ENCODE measurements around the gene MAL. TPM values are rescaled to one million over a fixed set of nuclear protein-coding genes. Genes with fewer than 3 reads are reported as not detected.
"Not testable (repeated sequence)": the region's sequence is repeated elsewhere in the genome, so short reads cannot be mapped to it uniquely, and the experiment has no call there.

The MAL gene
- total RNA-seq, 1 donor from 2014 or later: 272 TPM

DNA sequence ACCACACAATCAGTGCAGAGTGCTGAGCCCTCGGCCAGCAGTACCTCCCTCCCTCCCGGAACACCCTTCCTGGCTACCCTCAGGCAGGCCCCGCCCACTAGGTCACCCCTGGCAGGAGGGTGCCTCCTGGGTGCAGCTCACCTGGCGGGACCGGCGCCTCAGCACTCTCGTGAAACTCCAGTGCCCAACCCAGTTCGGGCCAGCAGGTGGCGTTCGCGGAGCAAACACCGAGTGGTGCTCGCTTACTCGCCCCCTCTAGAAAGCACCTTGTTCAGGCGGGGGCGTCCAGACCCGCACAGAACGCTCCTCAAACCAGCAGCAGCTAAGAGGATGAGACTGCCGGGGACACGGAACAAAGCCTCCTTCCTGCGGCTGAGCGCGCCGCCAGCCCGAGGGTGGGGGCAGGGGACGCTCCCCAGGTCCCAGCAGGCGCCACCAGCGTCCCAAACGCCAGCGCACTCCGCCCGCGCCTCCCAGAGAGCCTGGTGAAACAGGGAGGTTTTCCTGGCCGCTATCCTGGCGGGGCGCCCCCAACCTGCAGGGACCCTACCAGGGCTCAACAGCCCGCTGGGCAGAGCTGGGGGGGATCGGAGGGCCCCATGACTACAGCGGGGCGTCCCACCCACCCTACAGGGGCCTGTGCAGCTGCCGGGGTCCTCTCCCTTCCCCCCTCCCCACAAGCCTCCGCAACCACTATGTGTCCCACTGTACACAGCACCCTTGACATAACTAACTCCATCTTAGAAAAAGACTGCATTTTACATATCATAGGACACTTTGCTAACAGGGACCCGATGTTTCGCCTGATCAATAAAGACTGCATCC, 51.4 kb downstream of the MAL start:
- Mint-ChIP-seq H3K4me3 (peak overlapping the region; percentile 90), H3K27me3 (ENCODE audit: insufficient read depth) (no peaks in the 10 kb centered on the region), H3K36me3 (ENCODE audit: low read depth) (peaks cover 2% of the 10 kb centered on the region), H3K4me1 (ENCODE audit: low read depth) (peaks cover 77% of the 10 kb centered on the region), H3K27ac (peak overlapping the region; percentile 99), H3K9me3 (no peaks in the 10 kb centered on the region)
- peak; percentile 89 for DNase-seq (ENCODE audit: low spot score)
- intact Hi-C loops (cut with micrococcal nuclease): loop anchor here (1.0 to 10.0 kb wide), 4 partner anchors 38 to 130 kb away; partner anchors contain the start of genes ZNF2 and ZNF892

DNA sequence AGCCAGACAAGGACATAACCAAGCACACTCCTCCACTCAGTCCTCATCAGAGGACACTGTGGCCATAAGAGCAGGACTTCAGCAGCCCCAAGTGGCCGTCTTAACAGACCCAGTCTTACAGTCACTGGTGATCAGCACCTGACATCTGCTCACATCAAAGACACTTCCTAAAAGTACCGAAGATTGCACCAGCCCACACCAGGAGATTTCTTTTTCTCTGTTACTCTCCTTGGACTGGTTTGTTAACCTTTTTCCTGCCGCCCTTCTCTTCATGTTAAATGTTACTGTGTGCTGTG, 52.0 kb downstream of the MAL start:
- H3K36me3 Mint-ChIP-seq (ENCODE audit: low read depth): peaks cover 2% of the 10 kb centered on the region
- peak overlapping the region; percentile 99 for H3K27ac Mint-ChIP-seq
- no peaks in the 10 kb centered on the region for H3K27me3 Mint-ChIP-seq (ENCODE audit: insufficient read depth)
- no peak for DNase-seq (ENCODE audit: low spot score)
- H3K4me3 Mint-ChIP-seq: peak overlapping the region; percentile 90
- H3K4me1 Mint-ChIP-seq (ENCODE audit: low read depth): peaks cover 71% of the 10 kb centered on the region
- no peaks in the 10 kb centered on the region for H3K9me3 Mint-ChIP-seq
- intact Hi-C loops (cut with micrococcal nuclease): loop anchor here (1.0 to 10.0 kb wide), 3 partner anchors 37 to 130 kb away; partner anchors contain the start of genes ZNF2 and ZNF892

DNA sequence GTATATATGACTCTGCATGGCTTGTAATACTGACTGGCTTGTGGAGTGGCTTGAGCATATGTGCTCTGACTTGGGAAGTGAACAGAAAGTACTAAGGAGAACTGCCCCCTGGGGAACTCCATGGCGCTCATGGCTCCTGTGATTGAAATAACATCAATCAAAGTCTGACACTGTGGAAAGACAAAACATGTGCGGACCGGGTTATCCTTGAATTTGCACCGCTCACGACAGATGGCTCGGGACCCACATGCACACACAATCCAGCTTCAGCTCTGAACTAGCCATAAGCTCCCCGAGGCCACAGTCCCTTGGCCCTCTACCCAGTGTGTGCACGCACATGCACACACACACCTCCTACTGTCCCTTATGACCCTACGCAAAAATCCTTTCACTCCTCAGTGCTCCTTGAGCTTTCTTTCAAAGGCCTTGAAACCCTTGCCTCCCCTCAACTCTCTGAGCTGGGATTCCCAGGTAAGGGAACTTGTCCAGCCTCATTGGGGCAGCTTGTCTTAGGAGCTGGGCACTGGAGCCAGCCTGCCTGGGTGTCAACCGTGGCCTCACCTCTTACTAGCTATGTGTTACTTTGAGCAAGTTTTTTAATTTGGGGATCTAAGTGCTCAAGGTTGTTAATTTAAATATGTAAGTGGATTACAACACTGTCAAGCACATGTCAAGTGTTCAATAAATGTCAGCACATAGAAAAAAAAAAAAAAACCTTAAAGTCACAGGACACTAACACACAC, 52.5 kb downstream of the MAL start:
- intact Hi-C loops (cut with micrococcal nuclease): loop anchor here (1.0 to 10.0 kb wide), 3 partner anchors 37 to 129 kb away; partner anchors contain the start of genes ZNF2 and ZNF892
- Mint-ChIP-seq H3K27me3 (ENCODE audit: insufficient read depth) (no peaks in the 10 kb centered on the region), H3K36me3 (ENCODE audit: low read depth) (peaks cover 2% of the 10 kb centered on the region), H3K9me3 (no peaks in the 10 kb centered on the region), H3K27ac (peak overlapping the region; percentile 99), H3K4me1 (ENCODE audit: low read depth) (peaks cover 67% of the 10 kb centered on the region), H3K4me3 (peak overlapping the region; percentile 90)
- no peak for DNase-seq (ENCODE audit: low spot score)

DNA sequence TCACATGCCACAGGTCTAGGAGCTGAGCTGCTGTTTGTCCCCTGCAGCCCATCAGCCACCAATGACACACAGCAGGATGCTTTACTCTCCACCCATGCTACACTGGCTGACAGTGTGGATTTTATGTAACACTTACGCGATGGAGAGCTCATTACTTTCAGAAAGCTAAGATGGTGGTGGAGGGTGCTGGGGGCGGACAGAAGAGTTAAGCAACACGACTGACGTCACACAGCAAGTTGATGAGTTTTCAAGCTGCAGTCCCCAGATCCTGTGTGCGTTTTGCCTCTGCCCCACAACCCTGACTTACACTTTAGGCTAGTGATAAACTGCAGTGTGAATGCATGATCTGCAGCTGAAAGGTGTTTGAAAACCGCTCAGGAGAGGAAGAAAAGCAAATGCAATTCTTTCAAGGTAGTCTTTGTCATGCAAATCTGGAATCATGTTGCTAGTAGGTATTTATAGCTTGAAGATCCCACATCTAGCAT, 53.7 kb downstream of the MAL start:
- H3K4me1 Mint-ChIP-seq (ENCODE audit: low read depth): peaks cover 55% of the 10 kb centered on the region
- H3K36me3 Mint-ChIP-seq (ENCODE audit: low read depth): peaks cover 5% of the 10 kb centered on the region
- DNase-seq (ENCODE audit: low spot score): peak; percentile 44
- H3K4me3 Mint-ChIP-seq: peak overlapping the region; percentile 19
- intact Hi-C loops (cut with micrococcal nuclease): loop anchor here (10.0 kb wide), 1 partner anchor 86 kb away; the partner anchor contains the start of gene ZNF2
- H3K27me3 Mint-ChIP-seq (ENCODE audit: insufficient read depth): no peaks in the 10 kb centered on the region
- peak overlapping the region; percentile 70 for H3K27ac Mint-ChIP-seq
- H3K9me3 Mint-ChIP-seq: no peaks in the 10 kb centered on the region

DNA sequence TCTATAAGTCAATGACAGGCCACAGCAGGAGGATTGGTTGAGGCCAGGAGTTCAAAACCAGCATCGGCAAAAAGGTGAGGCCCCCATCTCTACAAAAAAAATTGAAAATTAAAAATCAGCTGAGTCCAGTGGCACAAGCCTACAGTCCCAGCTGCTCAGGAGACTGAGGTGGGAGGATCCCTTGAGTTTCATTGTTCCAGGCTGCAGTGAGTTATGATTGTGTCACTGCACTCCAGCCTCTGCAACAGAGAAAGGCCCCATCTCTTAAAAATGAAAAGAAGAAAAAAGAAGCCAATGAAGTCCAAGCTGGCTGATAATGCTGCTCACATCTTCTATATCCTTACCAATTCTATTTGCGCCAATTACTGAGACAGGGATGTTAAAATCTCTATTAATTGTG, 57.0 kb downstream of the MAL start:
- no peak overlapping the region for H3K4me3 Mint-ChIP-seq
- H3K27ac Mint-ChIP-seq: no peak overlapping the region
- H3K9me3 Mint-ChIP-seq: no peaks in the 10 kb centered on the region
- intact Hi-C loops (cut with micrococcal nuclease): no loop called here
- no peaks in the 10 kb centered on the region for H3K27me3 Mint-ChIP-seq (ENCODE audit: insufficient read depth)
- DNase-seq (ENCODE audit: low spot score): no peak
- peaks cover 20% of the 10 kb centered on the region for H3K36me3 Mint-ChIP-seq (ENCODE audit: low read depth)
- peaks cover 28% of the 10 kb centered on the region for H3K4me1 Mint-ChIP-seq (ENCODE audit: low read depth)

DNA sequence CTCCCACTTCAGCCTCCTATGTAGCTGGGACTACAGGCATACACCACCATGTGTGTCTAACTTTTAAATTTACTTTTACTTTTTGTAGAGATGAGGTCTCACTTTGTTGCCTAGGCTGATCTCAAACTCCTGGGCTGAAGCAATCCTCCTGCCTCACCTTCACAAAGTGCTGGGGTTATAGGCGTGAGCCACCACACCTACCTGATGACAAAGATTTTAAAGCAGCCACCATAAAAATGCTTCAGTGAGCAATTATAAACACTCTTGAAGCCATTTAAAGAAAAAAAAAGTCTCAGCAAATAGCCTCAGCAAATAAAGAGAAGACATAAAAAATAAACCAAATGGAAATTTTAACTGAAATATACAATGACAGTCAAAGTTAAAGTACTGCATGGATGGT, 60.5 kb downstream of the MAL start:
- Mint-ChIP-seq H3K4me3 (no peak overlapping the region), H3K9me3 (no peaks in the 10 kb centered on the region), H3K27me3 (ENCODE audit: insufficient read depth) (no peaks in the 10 kb centered on the region), H3K4me1 (ENCODE audit: low read depth) (no peaks in the 10 kb centered on the region), H3K36me3 (ENCODE audit: low read depth) (peaks cover 28% of the 10 kb centered on the region), H3K27ac (no peak overlapping the region)
- DNase-seq (ENCODE audit: low spot score): no peak
- intact Hi-C loops (cut with micrococcal nuclease): no loop called here

DNA sequence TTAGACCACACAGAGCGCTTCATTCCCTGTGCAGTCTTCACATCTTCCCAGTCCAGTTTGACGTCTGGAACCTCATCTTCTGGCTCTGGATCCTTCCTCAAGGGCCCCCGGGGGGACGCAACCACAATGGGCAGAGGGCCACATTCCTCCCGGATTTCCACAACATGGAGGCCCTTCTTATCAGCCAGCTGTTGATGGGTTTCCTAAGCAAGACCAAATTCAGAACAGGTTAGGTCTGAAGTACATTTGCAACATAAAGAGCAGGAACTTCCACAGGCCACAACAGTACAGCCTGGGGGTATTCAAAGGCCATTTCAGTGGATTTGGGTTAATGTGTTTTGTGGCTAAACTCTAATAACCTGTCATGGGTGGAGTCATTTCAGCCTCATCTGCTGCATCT, 61.9 kb downstream of the MAL start:
- Mint-ChIP-seq H3K36me3 (ENCODE audit: low read depth) (peaks cover 36% of the 10 kb centered on the region), H3K4me3 (no peak overlapping the region), H3K4me1 (ENCODE audit: low read depth) (no peaks in the 10 kb centered on the region), H3K27me3 (ENCODE audit: insufficient read depth) (no peaks in the 10 kb centered on the region), H3K27ac (no peak overlapping the region), H3K9me3 (no peaks in the 10 kb centered on the region)
- no peak for DNase-seq (ENCODE audit: low spot score)
- intact Hi-C loops (cut with micrococcal nuclease): no loop called here

DNA sequence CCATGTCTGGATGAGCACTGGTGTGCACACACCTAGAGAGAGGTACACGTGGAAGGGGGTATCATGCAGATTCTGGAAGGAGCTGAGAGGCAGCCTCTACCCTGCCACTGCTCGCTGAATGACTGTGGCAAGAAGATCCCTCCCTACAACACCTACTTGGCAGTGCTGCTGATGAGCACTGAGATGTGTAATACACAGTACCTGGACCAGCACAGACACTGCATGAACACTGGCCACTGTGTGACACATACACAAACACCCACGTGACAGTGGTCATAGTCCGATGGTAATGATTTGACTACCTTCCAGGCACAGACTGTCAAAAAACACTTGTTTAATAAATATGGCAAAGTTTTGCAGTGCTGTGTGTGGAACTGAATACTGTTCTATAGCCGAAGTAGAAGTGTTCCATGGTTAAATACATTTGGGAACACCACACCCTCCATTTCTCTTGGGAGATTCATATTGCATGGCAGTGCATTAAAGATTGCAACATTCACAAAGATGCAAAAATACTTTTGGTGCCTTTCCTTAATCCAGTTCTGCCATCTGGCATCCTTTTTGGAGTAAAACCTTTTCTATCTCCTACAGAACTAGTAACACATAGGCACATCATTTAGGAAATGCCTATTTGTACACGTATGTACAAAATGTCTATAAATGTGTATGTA, 66.5 kb downstream of the MAL start:
- intact Hi-C loops (cut with micrococcal nuclease): no loop called here
- H3K9me3 Mint-ChIP-seq: no peaks in the 10 kb centered on the region
- no peak overlapping the region for H3K4me3 Mint-ChIP-seq
- H3K36me3 Mint-ChIP-seq (ENCODE audit: low read depth): peaks cover 51% of the 10 kb centered on the region
- no peak overlapping the region for H3K27ac Mint-ChIP-seq
- no peaks in the 10 kb centered on the region for H3K27me3 Mint-ChIP-seq (ENCODE audit: insufficient read depth)
- no peak for DNase-seq (ENCODE audit: low spot score)
- peaks cover 7% of the 10 kb centered on the region for H3K4me1 Mint-ChIP-seq (ENCODE audit: low read depth)

DNA sequence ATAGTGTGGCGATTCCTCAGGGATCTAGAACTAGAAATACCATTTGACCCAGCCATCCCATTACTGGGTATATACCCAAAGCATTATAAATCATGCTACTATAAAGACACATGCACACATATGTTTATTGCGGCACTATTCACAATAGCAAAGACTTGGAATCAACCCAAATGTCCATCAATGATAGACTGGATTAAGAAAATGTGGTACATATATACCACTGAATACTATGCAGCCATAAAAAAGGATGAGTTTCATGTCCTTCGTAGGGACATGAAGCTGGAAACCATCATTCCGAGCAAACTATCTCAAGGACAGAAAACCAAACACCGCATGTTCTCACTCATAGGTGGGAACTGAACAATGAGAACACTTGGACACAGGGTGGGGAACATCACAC, 72.8 kb downstream of the MAL start:
- Mint-ChIP-seq H3K36me3 (ENCODE audit: low read depth) (peaks cover 68% of the 10 kb centered on the region), H3K4me1 (ENCODE audit: low read depth) (peaks cover 12% of the 10 kb centered on the region)
- intact Hi-C loops (cut with micrococcal nuclease); DNase-seq (ENCODE audit: low spot score); H3K9me3 Mint-ChIP-seq; H3K27me3 Mint-ChIP-seq (ENCODE audit: insufficient read depth); H3K4me3 Mint-ChIP-seq; H3K27ac Mint-ChIP-seq: not testable (repeated sequence)

DNA sequence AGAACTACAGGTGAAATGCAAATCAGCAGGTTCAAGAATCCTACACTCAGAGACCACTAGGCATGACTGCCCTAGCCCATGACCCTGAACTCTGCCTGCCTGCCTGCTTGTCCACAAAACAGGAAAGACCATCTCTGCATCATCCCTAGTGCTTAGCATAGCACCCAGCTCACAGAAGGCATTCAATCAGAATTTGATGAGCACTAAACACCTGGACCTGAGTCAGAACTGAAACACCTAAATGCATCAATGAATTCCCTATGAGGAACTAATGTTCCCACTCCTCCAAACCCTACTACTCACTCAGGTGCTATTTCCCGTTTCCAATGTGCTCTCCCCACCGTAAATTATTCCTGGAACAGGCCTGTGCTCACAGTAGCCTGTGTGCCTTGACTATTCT, 74.4 kb downstream of the MAL start:
- Mint-ChIP-seq H3K36me3 (ENCODE audit: low read depth) (peaks cover 64% of the 10 kb centered on the region), H3K4me3 (no peak overlapping the region)

More for the DNA sequence above, 74.4 kb downstream of the MAL start:
- Mint-ChIP-seq H3K27ac (no peak overlapping the region), H3K9me3 (no peaks in the 10 kb centered on the region), H3K4me1 (ENCODE audit: low read depth) (peaks cover 12% of the 10 kb centered on the region), H3K27me3 (ENCODE audit: insufficient read depth) (no peaks in the 10 kb centered on the region)
- no peak for DNase-seq (ENCODE audit: low spot score)
- intact Hi-C loops (cut with micrococcal nuclease): no loop called here

All from activated T-helper 1 cell treated with anti-CD3 and anti-CD28 coated beads, Interleukin-12 subunit alpha, Interleukin-12 subunit beta, Interleukin-2, Interleukin-4 antibody, amounts not matched to agents 30 ng/mL and 10 ng/mL and 1 ng/mL, durations not matched to agents 14 hours and 24 hours and 36 hours (primary cell).